Prostate gland (tissue), 2 donors: ENCODE data around the gene DHFR. TPM values are rescaled to one million over a fixed set of nuclear protein-coding genes. Genes with fewer than 3 reads are reported as not detected.

Experiments used
- DNase-seq: peaks from one replicate; pipeline ENCODE4 v3.0.0-alpha.2; 2019; ENCODE audit warnings: low spot score
- H3K27ac ChIP-seq, 2 donors: fragments of 200-600 bp; sonication (generic); 2 replicates each; pipeline ENCODE4 v1.5.1; 2017 to 2019
- H3K27me3 ChIP-seq: fragments of 200-600 bp; sonication (generic); replicated peaks from 2 replicates; pipeline ENCODE4 v1.5.1; 2019; ENCODE audit not compliant: insufficient read depth
- H3K36me3 ChIP-seq, 2 donors: fragments of 200-600 bp; sonication (generic); 1 replicate in 1 of 2; 2 replicates in 1 of 2; pipeline versions ENCODE4 v1.5.1 to v1.8.1; 2017 to 2019
- H3K4me1 ChIP-seq: fragments of 200-600 bp; sonication (generic); replicated peaks from 2 replicates; pipeline ENCODE4 v1.5.1; 2019
- H3K4me3 ChIP-seq, 2 donors: fragments of 200-600 bp; sonication (generic); 2 replicates each; pipeline ENCODE4 v1.5.1; 2017 to 2019
- H3K9me3 ChIP-seq: fragments of 200-600 bp; sonication (generic); 2 replicates; pipeline ENCODE4 v1.5.1; 2017
- POLR2A ChIP-seq: fragments of 450-650 bp; IDR thresholded peaks from one replicate; pipeline ENCODE4 v1.6.1; 2016; ENCODE audit warnings: antibody characterized with exemption, mild to moderate bottlenecking
- POLR2AphosphoS5 ChIP-seq: sonication (generic); formaldehyde crosslinking; IDR thresholded peaks from one replicate; pipeline ENCODE4 v1.6.1; 2017; ENCODE audit warnings: antibody characterized with exemption
- WGBS: methylation state at CpG from one replicate; pipeline ENCODE4 v1.1.5; 2018; 5-methylcytosine and 5-hydroxymethylcytosine counted together
- intact Hi-C: fragments of 100-400 bp; cut with DNase I; formaldehyde crosslinking; loops from one replicate; pipeline ENCODE4 v1.14.2; 2022
- total RNA-seq, 2 donors: library from RNA; depleted of rRNA; stranded (reverse); fragments of >200 nt; gene quantifications; one replicate each; pipeline ENCODE4 v1.1.0, GENCODE V29; 2016
- TF ChIP-seq, protein P1 (sequence below), 4 experiments: fragments of 200-600 bp in 2 of 4; fragments of 450-650 bp in 2 of 4; sonication (generic) in 2 of 4; IDR thresholded peaks; 1 replicate in 3 of 4; 2 replicates in 1 of 4; pipeline ENCODE4 v1.5.1; 2016 to 2019; ENCODE audit warnings: antibody characterized with exemption in 4 of 4, mild to moderate bottlenecking in 2 of 4, moderate library complexity in 2 of 4

Gene DHFR
- total RNA-seq, 2 donors from 2014 or later: 6.8 to 15.7 TPM

DNA sequence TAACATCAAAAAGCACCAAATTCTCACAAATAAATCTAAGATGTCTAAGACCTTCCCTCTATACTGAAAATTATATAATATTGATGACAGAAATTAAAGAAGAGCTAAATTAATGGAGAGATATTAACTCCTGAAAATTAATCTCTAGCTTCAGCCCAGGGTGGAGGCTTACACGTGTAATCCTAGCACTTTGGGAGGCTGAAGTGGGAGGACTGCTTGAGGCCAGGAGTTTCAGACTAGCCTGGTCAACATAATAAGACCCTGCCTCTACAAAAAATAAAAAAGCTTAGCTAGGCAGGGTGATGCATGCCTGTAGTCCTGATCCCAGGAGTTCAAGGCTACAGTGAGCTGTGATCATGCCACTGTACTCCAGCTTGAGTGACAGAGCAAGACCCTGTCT, 45.1 kb downstream of the DHFR start:
- Histone ChIP-seq H3K27me3 (no peaks in the 10 kb centered on the region), H3K4me1 (no peaks in the 10 kb centered on the region), H3K27ac (no peak overlapping the region), H3K4me3 (no peak overlapping the region), H3K36me3 (no peaks in the 10 kb centered on the region), H3K9me3 (no peaks in the 10 kb centered on the region)
- WGBS: 90% methylated on average over 1 of the region's 1 CpG
- intact Hi-C loops: no loop called here
- TF ChIP-seq, protein P1, sequence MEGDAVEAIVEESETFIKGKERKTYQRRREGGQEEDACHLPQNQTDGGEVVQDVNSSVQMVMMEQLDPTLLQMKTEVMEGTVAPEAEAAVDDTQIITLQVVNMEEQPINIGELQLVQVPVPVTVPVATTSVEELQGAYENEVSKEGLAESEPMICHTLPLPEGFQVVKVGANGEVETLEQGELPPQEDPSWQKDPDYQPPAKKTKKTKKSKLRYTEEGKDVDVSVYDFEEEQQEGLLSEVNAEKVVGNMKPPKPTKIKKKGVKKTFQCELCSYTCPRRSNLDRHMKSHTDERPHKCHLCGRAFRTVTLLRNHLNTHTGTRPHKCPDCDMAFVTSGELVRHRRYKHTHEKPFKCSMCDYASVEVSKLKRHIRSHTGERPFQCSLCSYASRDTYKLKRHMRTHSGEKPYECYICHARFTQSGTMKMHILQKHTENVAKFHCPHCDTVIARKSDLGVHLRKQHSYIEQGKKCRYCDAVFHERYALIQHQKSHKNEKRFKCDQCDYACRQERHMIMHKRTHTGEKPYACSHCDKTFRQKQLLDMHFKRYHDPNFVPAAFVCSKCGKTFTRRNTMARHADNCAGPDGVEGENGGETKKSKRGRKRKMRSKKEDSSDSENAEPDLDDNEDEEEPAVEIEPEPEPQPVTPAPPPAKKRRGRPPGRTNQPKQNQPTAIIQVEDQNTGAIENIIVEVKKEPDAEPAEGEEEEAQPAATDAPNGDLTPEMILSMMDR (IDR thresholded peaks at IDR 0.05): no peak
- no peak for TF ChIP-seq POLR2AphosphoS5
- no peak for TF ChIP-seq POLR2A
- no peak for DNase-seq

DNA sequence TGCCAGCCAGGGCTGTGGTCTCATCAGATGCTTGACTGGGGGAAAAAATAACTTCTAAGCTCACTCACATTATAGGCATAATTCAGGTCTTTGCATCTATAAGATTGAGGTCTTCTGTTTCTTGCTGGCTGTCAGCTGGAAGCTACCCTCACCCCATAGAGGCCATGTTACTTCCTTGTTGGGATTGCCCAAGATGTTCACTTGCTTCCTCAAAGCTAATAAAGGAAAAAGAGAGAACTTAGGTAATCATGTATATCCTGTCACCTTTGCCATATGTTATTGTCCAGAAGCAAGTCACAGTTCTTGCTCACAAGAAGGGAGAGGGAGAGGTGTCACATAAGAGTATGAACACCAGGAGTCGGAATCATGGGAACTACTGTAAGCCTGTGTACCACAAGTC, 46.1 kb downstream of the DHFR start:
- Histone ChIP-seq H3K4me3 (no peak overlapping the region), H3K36me3 (no peaks in the 10 kb centered on the region), H3K9me3 (no peaks in the 10 kb centered on the region), H3K4me1 (no peaks in the 10 kb centered on the region), H3K27ac (no peak overlapping the region), H3K27me3 (no peaks in the 10 kb centered on the region)
- WGBS: 92% methylated on average over 1 of the region's 1 CpG
- no peak for DNase-seq
- TF ChIP-seq, protein P1 (IDR thresholded peaks at IDR 0.05): no peak
- TF ChIP-seq POLR2AphosphoS5: no peak
- TF ChIP-seq POLR2A: no peak
- intact Hi-C loops: no loop called here

DNA sequence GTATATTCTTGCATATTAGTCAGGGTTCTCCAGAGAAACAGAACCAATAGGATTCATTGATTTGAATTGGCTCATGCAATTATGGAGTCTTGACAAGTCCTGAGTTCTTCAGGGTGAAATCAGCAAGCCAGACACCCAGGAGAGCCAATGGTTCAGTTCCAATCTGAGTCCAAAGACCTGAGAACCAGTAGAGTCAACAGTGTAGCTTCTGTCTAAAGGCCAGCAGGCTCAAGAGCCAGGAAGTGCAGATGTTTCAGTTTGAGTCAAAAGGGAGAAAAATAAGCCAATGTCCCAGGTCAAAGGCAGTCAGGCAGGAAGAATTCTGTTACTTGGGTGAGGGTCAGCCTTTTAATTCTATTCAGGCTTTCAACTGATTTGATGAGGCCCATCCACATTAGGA, 47.0 kb downstream of the DHFR start:
- H3K27ac ChIP-seq: no peak overlapping the region
- TF ChIP-seq POLR2AphosphoS5: no peak
- TF ChIP-seq, protein P1 (IDR thresholded peaks at IDR 0.05): no peak
- TF ChIP-seq POLR2A: no peak
- no peaks in the 10 kb centered on the region for H3K27me3 ChIP-seq
- H3K4me3 ChIP-seq: no peak overlapping the region
- no peaks in the 10 kb centered on the region for H3K9me3 ChIP-seq
- H3K4me1 ChIP-seq: no peaks in the 10 kb centered on the region
- intact Hi-C loops: no loop called here
- DNase-seq: no peak
- H3K36me3 ChIP-seq: no peaks in the 10 kb centered on the region

DNA sequence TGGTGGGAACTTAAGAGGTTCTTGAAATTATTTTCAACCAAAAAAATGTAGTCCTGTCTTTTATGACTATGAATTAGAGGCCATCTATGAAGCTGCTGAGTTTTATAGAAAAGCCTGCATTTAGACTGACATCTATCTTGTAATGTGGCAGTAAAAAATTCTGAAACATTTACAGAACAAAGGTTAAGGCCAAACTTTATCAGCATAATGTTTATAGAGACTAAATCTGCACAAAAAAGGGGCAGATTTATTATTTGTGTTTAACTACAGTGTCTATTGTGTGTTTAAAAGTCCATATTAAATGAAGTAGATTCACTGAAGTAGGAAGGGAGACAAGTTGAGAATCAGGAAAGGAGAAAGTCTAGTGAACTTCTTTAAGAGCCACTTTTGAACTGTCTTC, 47.4 kb downstream of the DHFR start:
- Histone ChIP-seq H3K27me3 (no peaks in the 10 kb centered on the region), H3K36me3 (no peaks in the 10 kb centered on the region), H3K27ac (no peak overlapping the region), H3K9me3 (no peaks in the 10 kb centered on the region), H3K4me1 (no peaks in the 10 kb centered on the region), H3K4me3 (no peak overlapping the region)
- intact Hi-C loops: no loop called here
- no peak for DNase-seq
- no peak for TF ChIP-seq POLR2A
- TF ChIP-seq POLR2AphosphoS5: no peak
- TF ChIP-seq, protein P1 (IDR thresholded peaks at IDR 0.05): no peak

DNA sequence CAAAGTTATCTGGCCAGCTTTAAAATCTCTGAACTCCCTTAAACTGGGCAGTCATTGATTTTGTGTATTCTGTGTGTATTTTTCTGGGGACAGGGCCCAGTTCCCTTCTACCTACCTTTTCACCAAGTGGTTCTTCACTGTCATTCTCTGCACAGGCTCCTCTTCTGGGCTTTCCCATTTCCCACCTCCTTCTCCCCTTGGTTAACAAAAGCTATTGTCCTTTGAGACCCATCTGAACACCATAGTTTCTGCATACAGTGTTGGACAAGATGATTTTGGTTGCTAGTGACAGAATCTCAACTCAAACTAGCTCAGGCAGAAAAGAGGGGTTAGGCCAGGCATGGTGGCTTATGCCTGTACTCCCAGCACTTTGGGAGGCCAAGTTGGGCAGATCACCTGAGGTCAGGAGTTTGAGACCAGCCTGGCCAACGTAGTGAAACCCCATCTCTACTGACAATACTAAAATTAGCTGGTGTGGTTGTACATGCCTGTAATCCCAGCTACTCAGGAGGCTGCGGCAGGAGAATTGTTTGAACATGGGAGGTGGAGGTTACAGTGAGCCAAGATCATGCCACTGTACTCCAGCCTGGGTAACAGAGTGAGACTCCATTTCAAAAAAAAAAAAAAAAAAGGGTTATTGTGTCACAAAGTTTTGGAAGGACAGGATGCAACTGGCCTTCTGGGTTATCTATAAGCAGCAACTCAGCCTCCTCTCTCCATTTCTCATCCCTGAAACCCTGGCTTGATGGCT, 53.7 kb downstream of the DHFR start:
- Histone ChIP-seq H3K4me1 (no peaks in the 10 kb centered on the region), H3K9me3 (no peaks in the 10 kb centered on the region), H3K27me3 (no peaks in the 10 kb centered on the region), H3K27ac (no peak overlapping the region), H3K36me3 (no peaks in the 10 kb centered on the region), H3K4me3 (no peak overlapping the region)
- DNase-seq: no peak
- TF ChIP-seq POLR2AphosphoS5: no peak
- TF ChIP-seq, protein P1 (IDR thresholded peaks at IDR 0.05): no peak
- no peak for TF ChIP-seq POLR2A
- WGBS: 96% methylated on average over 2 of the region's 2 CpGs
- intact Hi-C loops: no loop called here
